K562 (cell line): Measurements from ENCODE around the gene CNTN2. TPM values are rescaled to one million over a fixed set of nuclear protein-coding genes. Genes with fewer than 3 reads are reported as not detected.

Source experiments
- ATAC-seq: fragments of 200-7000 bp; cut with Tn5 transposase; 3 replicates; pipeline ENCODE4 v1.9.1; 2020; ENCODE audit warnings: moderate library complexity
- BruUV-seq: library from RNA; stranded (reverse); fragments of 400-500 nt; replicated peaks from 2 replicates; lab custom pipeline; 2021; lab: Mats Ljungman, UMichigan
- CTCF ChIA-PET: fragments of 300-600 bp; formaldehyde crosslinking; extraction: SDS; loops from one replicate; lab custom pipeline; 2021; ENCODE audit warnings: low intra/inter-chr PET ratio; lab: Yijun Ruan, JAX
- POLR2A ChIA-PET: fragments of 300-600, 350-650 bp; sonication (Branson Sonifier 250); formaldehyde crosslinking; extraction: SDS; loops from one replicate; lab custom pipeline; 2021; ENCODE audit warnings: antibody characterized with exemption, inconsistent platforms; lab: Yijun Ruan, JAX
- DNase-seq, 4 experiments: peaks; one replicate each; pipeline versions ENCODE4 v3.0.0 to v3.0.0-alpha.2; 2011 to 2018; ENCODE audit warnings: low spot score in 3 of 4, mixed read lengths in 3 of 4; ENCODE audit errors: extremely low read depth in 1 of 4
- FAIRE-seq: peaks from 2 replicates; lab custom pipeline; 2011; peaks lifted over from hg19 to GRCh38; lab: Jason Lieb, UNC
- H2AFZ ChIP-seq: 2 replicates; pipeline ENCODE4 v1.6.0; 2011; ENCODE audit warnings: low read depth, low read length, control low read depth, inconsistent platforms
- H3K27ac ChIP-seq: fragments of 200-600 bp; 3 replicates; pipeline ENCODE4 v1.8.0; 2011; ENCODE audit warnings: low read depth, mild to moderate bottlenecking, control low read depth, inconsistent platforms, low read length, moderate library complexity, mixed read lengths; ENCODE audit errors: extremely low read depth
- H3K27me3 ChIP-seq, 2 experiments: fragments of 300-600 bp in 1 of 2; 2 replicates in 1 of 2; 3 replicates in 1 of 2; pipeline versions ENCODE4 v1.6.0 to v1.8.0; 2011; ENCODE audit warnings: inconsistent platforms in 2 of 2, low read length in 2 of 2, mild to moderate bottlenecking in 1 of 2, mixed read lengths in 1 of 2, moderate library complexity in 1 of 2; ENCODE audit not compliant: control insufficient read depth in 2 of 2, insufficient read depth in 2 of 2
- H3K36me3 ChIP-seq: fragments of 300-600 bp; 3 replicates; pipeline ENCODE4 v1.8.0; 2011; ENCODE audit warnings: mild to moderate bottlenecking, low read length, inconsistent platforms; ENCODE audit not compliant: control insufficient read depth, insufficient read depth
- H3K4me1 ChIP-seq, 2 experiments: fragments of 200-600 bp in 1 of 2; replicated peaks in 1 of 2; 2 replicates in 1 of 2; 3 replicates in 1 of 2; pipeline versions ENCODE4 v1.5.1 to v1.8.0; 2011; ENCODE audit warnings: inconsistent platforms in 2 of 2, low read length in 2 of 2, mild to moderate bottlenecking in 1 of 2, mixed read lengths in 1 of 2, moderate library complexity in 1 of 2; ENCODE audit not compliant: control insufficient read depth in 2 of 2, insufficient read depth in 2 of 2
- H3K4me2 ChIP-seq: 2 replicates; pipeline ENCODE4 v1.6.1; 2011; ENCODE audit warnings: low read length, control low read depth, inconsistent platforms, mixed read lengths; ENCODE audit not compliant: insufficient read depth
- H3K4me3 ChIP-seq: fragments of 200-600 bp; sonication (generic), shearing (Covaris generic); 2 replicates; pipeline ENCODE4 v1.5.1; 2016; ENCODE audit warnings: control low read depth, inconsistent platforms
- H3K79me2 ChIP-seq: fragments of 200-600 bp; 3 replicates; pipeline ENCODE4 v1.8.0; 2011; ENCODE audit warnings: low read length, inconsistent platforms; ENCODE audit not compliant: control insufficient read depth, insufficient read depth
- H3K9ac ChIP-seq, 2 experiments: 2 replicates each; pipeline versions ENCODE4 v1.6.0 to v1.6.1; 2011; ENCODE audit warnings: low read depth in 2 of 2, low read length in 2 of 2, control low read depth in 1 of 2, inconsistent platforms in 1 of 2, mild to moderate bottlenecking in 1 of 2, mixed read lengths in 1 of 2; ENCODE audit not compliant: insufficient read depth in 1 of 2
- H3K9me1 ChIP-seq: one replicate; pipeline ENCODE4 v1.6.0; 2011; ENCODE audit warnings: inconsistent platforms, mild to moderate bottlenecking, low read length, moderate library complexity; ENCODE audit not compliant: control insufficient read depth, insufficient read depth
- H3K9me3 ChIP-seq: replicated peaks from 2 replicates; pipeline ENCODE4 v1.5.1; 2011; ENCODE audit warnings: low read depth, low read length, inconsistent platforms; ENCODE audit not compliant: control insufficient read depth, insufficient read depth
- H4K20me1 ChIP-seq: replicated peaks from 2 replicates; pipeline ENCODE4 v1.6.1; 2011; ENCODE audit warnings: low read length, inconsistent platforms, mixed read lengths; ENCODE audit not compliant: control insufficient read depth, insufficient read depth
- ASH1L ChIP-seq: fragments of 450-650 bp; IDR thresholded peaks from 2 replicates; pipeline ENCODE4 v1.6.1; 2018; ENCODE audit warnings: borderline replicate concordance, mild to moderate bottlenecking, low read depth; ENCODE audit not compliant: partially characterized antibody
- DACH1 ChIP-seq: fragments of 450-650 bp; IDR thresholded peaks from 2 replicates; pipeline ENCODE4 v1.6.1; 2018; ENCODE audit not compliant: partially characterized antibody
- HCFC1 ChIP-seq: IDR thresholded peaks from 2 replicates; pipeline ENCODE4 v1.6.1; 2012; ENCODE audit warnings: low read depth, low read length, improper control_type of control experiment
- MCM5 ChIP-seq: fragments of 450-650 bp; IDR thresholded peaks from 2 replicates; pipeline ENCODE4 v1.6.1; 2016; ENCODE audit warnings: low read depth
- MED1 ChIP-seq: sonication (generic); formaldehyde crosslinking; IDR thresholded peaks from 2 replicates; pipeline ENCODE4 v1.8.1; 2023; ENCODE audit warnings: missing genetic modification reagents, borderline replicate concordance
- NFE2L1 ChIP-seq: fragments of 450-650 bp; IDR thresholded peaks from 2 replicates; pipeline ENCODE4 v1.6.1; 2016; ENCODE audit warnings: missing genetic modification characterization, low read depth, mild to moderate bottlenecking, missing compliant biosample characterization, moderate library complexity, borderline replicate concordance
- SIRT6 ChIP-seq: IDR thresholded peaks from one replicate; pipeline ENCODE4 v1.6.1; 2012; ENCODE audit warnings: low read depth, mild to moderate bottlenecking, control low read depth, inconsistent platforms, low read length, moderate library complexity
- ZNF274 ChIP-seq: IDR thresholded peaks from 2 replicates; pipeline ENCODE4 v1.6.1; 2011; ENCODE audit warnings: low read depth, mild to moderate bottlenecking, low read length, moderate library complexity, borderline replicate concordance
- WGBS: fragments of 100-300 bp; shearing (Covaris generic); methylation state at CpG from one replicate; pipeline ENCODE4 v1.1.6; 2016; ENCODE audit warnings: low coverage, mixed read lengths; ENCODE audit not compliant: insufficient coverage; ENCODE audit errors: missing lambda C conversion rate; 5-methylcytosine and 5-hydroxymethylcytosine counted together
- in situ Hi-C: fragments of 300-500 bp; cut with MboI; formaldehyde crosslinking; loops from 4 replicates; pipeline ENCODE4 v1.15.0; 2018; ENCODE audit warnings: inconsistent platforms, mixed read lengths
- intact Hi-C: fragments of 100-400 bp; cut with micrococcal nuclease; formaldehyde crosslinking; loops from 2 replicates; pipeline ENCODE4 v1.14.2; 2022
- polyA plus RNA-seq, 8 experiments: library from polyadenylated mRNA; depleted of rRNA in 4 of 8; stranded (reverse) in 5 of 8; unstranded in 3 of 8; fragments of >200 nt; fragmentation: Nextera tagmentation in 2 of 8; fragmentation: Illumina TruSeq in 1 of 8; extraction: Ambion mirVana in 2 of 8; extraction: Trizol in 1 of 8; gene quantifications; 2 replicates each; pipeline versions ENCODE4 v1.2.1 to v1.2.3, GENCODE V29; 2011 to 2014; ENCODE audit warnings: inconsistent platforms in 1 of 8, missing spikeins in 1 of 8
- total RNA-seq, 7 experiments: library from RNA; depleted of rRNA in 6 of 7; stranded (reverse); fragments of >200 nt in 6 of 7; fragmentation: Illumina TruSeq in 2 of 7; extraction: Trizol in 2 of 7; gene quantifications; 2 replicates each; pipeline versions ENCODE4 v1.2.1 to v1.2.3, GENCODE V29; 2011 to 2021; ENCODE audit warnings: low replicate concordance in 1 of 7
- TF ChIP-seq, protein P1 (sequence below): fragments of 250-450 bp; sonication (Bioruptor Pico); IDR thresholded peaks from 2 replicates; pipeline ENCODE4 v1.5.0; 2021; ENCODE audit warnings: mild to moderate bottlenecking, moderate library complexity
- TF ChIP-seq, protein P2 (sequence below): fragments of 250-450 bp; sonication (Bioruptor Pico); IDR thresholded peaks from 2 replicates; pipeline ENCODE4 v1.4.0; 2020; ENCODE audit warnings: mild to moderate bottlenecking, moderate library complexity

The CNTN2 gene
- total and polyA plus RNA-seq, 9 of the 15 experiments (the other 6 are each of a cell fraction or from before 2014, with no cell fraction given), result not detected

DNA sequence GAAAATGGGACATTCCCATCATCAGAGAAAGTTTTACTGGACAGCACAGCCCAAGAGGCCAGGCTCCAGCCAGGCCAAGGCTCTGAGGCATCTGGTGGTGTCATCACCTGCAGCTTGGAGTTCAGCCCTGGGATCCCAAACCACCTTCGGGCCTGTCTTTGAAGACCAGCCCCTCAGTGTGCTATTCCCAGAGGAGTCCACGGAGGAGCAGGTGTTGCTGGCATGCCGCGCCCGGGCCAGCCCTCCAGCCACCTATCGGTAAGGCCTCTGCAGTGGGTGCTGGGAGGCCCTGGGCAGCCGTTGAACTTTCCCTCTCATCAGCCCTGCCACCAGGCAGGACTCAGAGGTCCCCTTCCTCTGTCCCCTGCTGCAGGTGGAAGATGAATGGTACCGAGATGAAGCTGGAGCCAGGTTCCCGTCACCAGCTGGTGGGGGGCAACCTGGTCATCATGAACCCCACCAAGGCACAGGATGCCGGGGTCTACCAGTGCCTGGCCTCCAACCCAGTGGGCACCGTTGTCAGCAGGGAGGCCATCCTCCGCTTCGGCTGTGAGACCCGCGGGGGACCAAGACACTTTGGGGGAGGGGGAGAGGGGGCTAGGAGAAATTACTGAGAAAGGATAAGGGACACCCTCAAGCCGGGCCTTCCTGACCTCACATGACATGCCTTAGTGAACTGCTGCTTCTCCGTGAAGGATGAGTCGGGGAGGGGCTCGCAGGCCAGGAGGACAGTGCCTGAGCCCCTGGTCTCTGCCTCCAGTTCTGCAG is 15.0 kb downstream of the CNTN2 start (continued):
- TF ChIP-seq, protein P1, sequence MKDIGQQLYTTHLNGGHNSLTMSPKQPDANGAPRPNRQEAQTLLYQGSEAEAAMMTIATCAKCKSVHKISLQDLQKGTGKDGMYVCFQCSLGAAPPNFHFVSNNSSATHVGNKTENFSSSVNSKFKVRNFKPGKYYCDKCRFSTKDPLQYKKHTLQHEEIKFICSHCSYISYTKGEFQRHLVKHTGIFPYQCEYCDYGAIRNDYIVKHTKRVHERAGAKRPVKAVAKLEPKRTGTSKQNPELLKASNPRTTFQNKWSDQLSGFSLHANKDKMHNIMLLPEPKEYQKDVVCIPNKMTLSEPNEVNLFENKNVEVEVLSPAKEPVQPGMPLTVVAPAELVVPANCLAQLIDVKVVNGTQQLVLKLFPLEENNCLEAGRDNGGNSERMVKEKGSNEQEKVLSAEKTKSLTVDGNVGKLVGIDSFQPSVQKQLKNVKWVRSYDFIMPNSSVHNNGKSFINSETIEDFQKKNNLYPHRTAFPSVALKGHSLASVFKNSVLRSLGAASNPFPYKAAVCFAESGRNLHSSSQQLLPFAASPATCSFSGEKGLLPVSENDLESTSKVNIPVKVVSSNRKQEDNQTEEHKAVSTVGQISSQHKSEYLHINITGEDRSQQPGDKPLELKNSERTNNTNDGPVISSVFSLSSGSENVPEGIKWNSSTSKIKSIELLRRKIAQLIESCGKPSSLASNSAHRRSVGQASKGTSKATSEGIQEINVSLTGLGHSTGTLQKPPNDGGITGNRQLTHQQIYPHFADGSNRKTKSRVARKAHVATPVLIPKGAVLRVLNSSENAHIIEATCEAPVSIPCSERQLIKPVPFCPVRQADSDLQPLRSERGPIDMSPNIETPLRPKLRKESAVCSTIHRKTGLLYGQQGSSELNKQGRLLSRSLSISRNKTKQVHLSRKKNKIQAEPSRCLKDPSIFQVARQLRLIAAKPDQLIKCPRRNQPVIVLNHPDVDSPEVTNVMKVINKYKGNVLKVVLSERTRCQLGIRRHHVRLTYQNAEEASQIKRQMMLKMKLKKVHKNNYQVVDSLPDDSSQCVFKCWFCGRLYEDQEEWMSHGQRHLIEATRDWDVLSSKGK (CRISPR knock-in tag), result no peak

DNA sequence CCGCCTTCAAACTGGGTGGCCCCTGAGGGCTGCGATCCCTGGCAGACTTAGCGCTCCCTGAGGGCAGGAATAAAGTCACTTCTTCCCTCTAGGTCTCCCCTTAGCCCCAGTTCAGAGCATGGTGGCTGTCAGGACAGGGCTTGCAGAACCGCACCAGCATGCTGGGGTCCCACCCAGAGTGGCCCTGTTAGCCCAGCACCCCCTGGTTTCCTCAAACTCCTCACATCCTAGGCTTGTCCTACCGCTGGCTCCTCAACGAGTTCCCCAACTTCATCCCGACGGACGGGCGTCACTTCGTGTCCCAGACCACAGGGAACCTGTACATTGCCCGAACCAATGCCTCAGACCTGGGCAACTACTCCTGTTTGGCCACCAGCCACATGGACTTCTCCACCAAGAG is 15.8 kb downstream of the CNTN2 start:
- WGBS, result under 1% methylated on average over 12 of the region's 12 CpGs
- no peak for FAIRE-seq
- no peaks in the 10 kb centered on the region for H3K9me1 ChIP-seq
- H2AFZ ChIP-seq, result no peak overlapping the region
- ATAC-seq, result no peak
- POLR2A ChIA-PET, result no interaction called here
- in situ Hi-C loops (no loop called here), intact Hi-C loops (no loop called here)
- H3K4me1 ChIP-seq, result peaks cover 0 to 10% of the 10 kb centered on the region in 2 experiments; a peak in 2 of 5 replicates
- no TSS peak for BruUV-seq
- H4K20me1 ChIP-seq, result peaks cover 29% of the 10 kb centered on the region
- H3K36me3 ChIP-seq, result no peaks in the 10 kb centered on the region
- no peak overlapping the region for H3K27ac ChIP-seq
- no peak overlapping the region for H3K9ac ChIP-seq
- TF ChIP-seq SIRT6 (no peak), DACH1 (no peak), MCM5 (no peak), ASH1L (no peak), ZNF274 (no peak), MED1 (no peak), NFE2L1 (no peak), HCFC1 (no peak)
- TF ChIP-seq, protein P2, sequence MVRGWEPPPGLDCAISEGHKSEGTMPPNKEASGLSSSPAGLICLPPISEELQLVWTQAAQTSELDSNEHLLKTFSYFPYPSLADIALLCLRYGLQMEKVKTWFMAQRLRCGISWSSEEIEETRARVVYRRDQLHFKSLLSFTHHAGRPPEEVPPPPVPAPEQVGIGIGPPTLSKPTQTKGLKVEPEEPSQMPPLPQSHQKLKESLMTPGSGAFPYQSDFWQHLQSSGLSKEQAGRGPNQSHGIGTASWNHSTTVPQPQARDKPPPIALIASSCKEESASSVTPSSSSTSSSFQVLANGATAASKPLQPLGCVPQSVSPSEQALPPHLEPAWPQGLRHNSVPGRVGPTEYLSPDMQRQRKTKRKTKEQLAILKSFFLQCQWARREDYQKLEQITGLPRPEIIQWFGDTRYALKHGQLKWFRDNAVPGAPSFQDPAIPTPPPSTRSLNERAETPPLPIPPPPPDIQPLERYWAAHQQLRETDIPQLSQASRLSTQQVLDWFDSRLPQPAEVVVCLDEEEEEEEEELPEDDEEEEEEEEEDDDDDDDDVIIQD, result no peak
- H3K4me3 ChIP-seq, result no peak overlapping the region
- H3K79me2 ChIP-seq, result no peaks in the 10 kb centered on the region
- DNase-seq, result no peak
- H3K27me3 ChIP-seq, result peaks cover 48 to 75% of the 10 kb centered on the region in 2 experiments
- H3K4me2 ChIP-seq, result no peak overlapping the region
- CTCF ChIA-PET, result interaction anchor here (0.6 kb wide), 1 partner anchor 29 kb away, joined by 5 read pairs; no protein-coding TSS in a partner anchor
- H3K9me3 ChIP-seq, result no peaks in the 10 kb centered on the region
